Liver (tissue), 3 donors: ENCODE data around the gene TMEM178A.

ENCODE experiments used
- RXRA ChIP-seq, 2 donors: IDR thresholded peaks; 2 replicates each; pipeline ENCODE4 v1.6.1; 2017 to 2018; ENCODE audit warnings: antibody characterized with exemption in 2 of 2, mild to moderate bottlenecking in 1 of 2
- SP1 ChIP-seq: IDR thresholded peaks from 2 replicates; pipeline ENCODE4 v1.6.1; 2018; ENCODE audit warnings: antibody characterized with exemption, mild to moderate bottlenecking
- TAF1 ChIP-seq: conservative IDR thresholded peaks from 2 replicates; pipeline ENCODE4 v1.6.1; 2016; ENCODE audit warnings: antibody characterized with exemption, mild to moderate bottlenecking
- YY1 ChIP-seq: IDR thresholded peaks from 2 replicates; pipeline ENCODE4 v1.6.1; 2016; ENCODE audit warnings: antibody characterized with exemption, mild to moderate bottlenecking
- ZBTB33 ChIP-seq: IDR thresholded peaks from 2 replicates; pipeline ENCODE4 v1.6.1; 2016; ENCODE audit warnings: antibody characterized with exemption
- TF ChIP-seq, protein P1 (sequence below): fragments of 150-350 bp; IDR thresholded peaks from 2 replicates; pipeline ENCODE4 v1.5.1; 2017; ENCODE audit warnings: improper control_type of control experiment, low read depth, low read length; ENCODE audit not compliant: missing input control
- TF ChIP-seq, protein P2 (sequence below): IDR thresholded peaks from 2 replicates; pipeline ENCODE4 v1.6.1; 2016; ENCODE audit warnings: antibody characterized with exemption
- donor health status: healthy.
- donor health status: healthy.

- TF ChIP-seq, protein P1, sequence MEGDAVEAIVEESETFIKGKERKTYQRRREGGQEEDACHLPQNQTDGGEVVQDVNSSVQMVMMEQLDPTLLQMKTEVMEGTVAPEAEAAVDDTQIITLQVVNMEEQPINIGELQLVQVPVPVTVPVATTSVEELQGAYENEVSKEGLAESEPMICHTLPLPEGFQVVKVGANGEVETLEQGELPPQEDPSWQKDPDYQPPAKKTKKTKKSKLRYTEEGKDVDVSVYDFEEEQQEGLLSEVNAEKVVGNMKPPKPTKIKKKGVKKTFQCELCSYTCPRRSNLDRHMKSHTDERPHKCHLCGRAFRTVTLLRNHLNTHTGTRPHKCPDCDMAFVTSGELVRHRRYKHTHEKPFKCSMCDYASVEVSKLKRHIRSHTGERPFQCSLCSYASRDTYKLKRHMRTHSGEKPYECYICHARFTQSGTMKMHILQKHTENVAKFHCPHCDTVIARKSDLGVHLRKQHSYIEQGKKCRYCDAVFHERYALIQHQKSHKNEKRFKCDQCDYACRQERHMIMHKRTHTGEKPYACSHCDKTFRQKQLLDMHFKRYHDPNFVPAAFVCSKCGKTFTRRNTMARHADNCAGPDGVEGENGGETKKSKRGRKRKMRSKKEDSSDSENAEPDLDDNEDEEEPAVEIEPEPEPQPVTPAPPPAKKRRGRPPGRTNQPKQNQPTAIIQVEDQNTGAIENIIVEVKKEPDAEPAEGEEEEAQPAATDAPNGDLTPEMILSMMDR, result no peak
- TF ChIP-seq RXRA (IDR thresholded peaks at IDR 0.05) (no peak), YY1 (no peak), SP1 (no peak), ZBTB33 (no peak), TAF1 (no peak)
- TF ChIP-seq, protein P2, sequence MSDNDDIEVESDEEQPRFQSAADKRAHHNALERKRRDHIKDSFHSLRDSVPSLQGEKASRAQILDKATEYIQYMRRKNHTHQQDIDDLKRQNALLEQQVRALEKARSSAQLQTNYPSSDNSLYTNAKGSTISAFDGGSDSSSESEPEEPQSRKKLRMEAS, result no peak
Measured at GRCh38 chr2:39641635-39642034, 24.1 kb upstream of the TMEM178A start.
